Ishikawa (cell line): ENCODE measurements around the gene PKNOX2.

Experiments
- CEBPB ChIP-seq: IDR thresholded peaks from 2 replicates; pipeline ENCODE4 v1.6.1; 2012
- CREB1 ChIP-seq: IDR thresholded peaks from 2 replicates; pipeline ENCODE4 v1.6.1; 2012; ENCODE audit warnings: low read depth
- EGR1 ChIP-seq: IDR thresholded peaks from 2 replicates; pipeline ENCODE4 v1.6.1; 2012
- EP300 ChIP-seq: IDR thresholded peaks from 2 replicates; pipeline ENCODE4 v1.6.1; 2012; ENCODE audit warnings: borderline replicate concordance
- FOXM1 ChIP-seq: IDR thresholded peaks from 2 replicates; pipeline ENCODE4 v1.6.1; 2012; ENCODE audit warnings: low read depth, borderline replicate concordance
- RAD21 ChIP-seq: IDR thresholded peaks from 2 replicates; pipeline ENCODE4 v1.6.1; 2012; ENCODE audit warnings: low read depth
- TAF1 ChIP-seq: IDR thresholded peaks from 2 replicates; pipeline ENCODE4 v1.6.1; 2012; ENCODE audit warnings: low read depth, mild to moderate bottlenecking
- TCF12 ChIP-seq: IDR thresholded peaks from 2 replicates; pipeline ENCODE4 v1.6.1; 2012; ENCODE audit warnings: low read depth
- TEAD4 ChIP-seq: IDR thresholded peaks from 2 replicates; pipeline ENCODE4 v1.6.1; 2012
- TF ChIP-seq, protein P1 (sequence below): IDR thresholded peaks from 2 replicates; pipeline ENCODE4 v1.6.1; 2012; ENCODE audit warnings: low read depth, mild to moderate bottlenecking
- TF ChIP-seq, protein P2 (sequence below): IDR thresholded peaks from 2 replicates; pipeline ENCODE4 v1.6.1; 2012

DNA sequence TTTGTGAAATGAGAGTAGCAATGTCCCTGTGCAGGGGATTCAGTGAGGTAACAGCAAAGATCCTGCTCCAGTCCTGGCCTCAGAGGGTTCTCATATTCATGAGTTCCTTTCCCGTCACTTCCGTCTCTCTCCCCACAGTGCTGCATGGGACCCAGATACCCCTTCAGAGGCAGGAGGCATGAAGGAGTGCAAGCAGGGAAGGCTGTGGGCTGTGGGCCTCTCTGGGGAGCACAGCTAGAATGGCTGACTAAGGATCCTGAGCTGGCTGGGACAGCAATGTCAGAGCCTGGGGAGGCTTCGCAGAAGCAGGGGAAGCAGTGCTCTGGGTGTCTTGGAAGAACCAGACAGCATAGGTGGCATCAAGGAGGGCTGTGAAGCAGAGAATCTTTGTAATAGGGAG, 13.0 kb downstream of the PKNOX2 start:
- TF ChIP-seq TEAD4 (no peak), EP300 (no peak), FOXM1 (no peak), TAF1 (no peak), EGR1 (no peak), CREB1 (no peak), RAD21 (no peak), TCF12 (no peak), CEBPB (no peak)
- TF ChIP-seq, protein P1, sequence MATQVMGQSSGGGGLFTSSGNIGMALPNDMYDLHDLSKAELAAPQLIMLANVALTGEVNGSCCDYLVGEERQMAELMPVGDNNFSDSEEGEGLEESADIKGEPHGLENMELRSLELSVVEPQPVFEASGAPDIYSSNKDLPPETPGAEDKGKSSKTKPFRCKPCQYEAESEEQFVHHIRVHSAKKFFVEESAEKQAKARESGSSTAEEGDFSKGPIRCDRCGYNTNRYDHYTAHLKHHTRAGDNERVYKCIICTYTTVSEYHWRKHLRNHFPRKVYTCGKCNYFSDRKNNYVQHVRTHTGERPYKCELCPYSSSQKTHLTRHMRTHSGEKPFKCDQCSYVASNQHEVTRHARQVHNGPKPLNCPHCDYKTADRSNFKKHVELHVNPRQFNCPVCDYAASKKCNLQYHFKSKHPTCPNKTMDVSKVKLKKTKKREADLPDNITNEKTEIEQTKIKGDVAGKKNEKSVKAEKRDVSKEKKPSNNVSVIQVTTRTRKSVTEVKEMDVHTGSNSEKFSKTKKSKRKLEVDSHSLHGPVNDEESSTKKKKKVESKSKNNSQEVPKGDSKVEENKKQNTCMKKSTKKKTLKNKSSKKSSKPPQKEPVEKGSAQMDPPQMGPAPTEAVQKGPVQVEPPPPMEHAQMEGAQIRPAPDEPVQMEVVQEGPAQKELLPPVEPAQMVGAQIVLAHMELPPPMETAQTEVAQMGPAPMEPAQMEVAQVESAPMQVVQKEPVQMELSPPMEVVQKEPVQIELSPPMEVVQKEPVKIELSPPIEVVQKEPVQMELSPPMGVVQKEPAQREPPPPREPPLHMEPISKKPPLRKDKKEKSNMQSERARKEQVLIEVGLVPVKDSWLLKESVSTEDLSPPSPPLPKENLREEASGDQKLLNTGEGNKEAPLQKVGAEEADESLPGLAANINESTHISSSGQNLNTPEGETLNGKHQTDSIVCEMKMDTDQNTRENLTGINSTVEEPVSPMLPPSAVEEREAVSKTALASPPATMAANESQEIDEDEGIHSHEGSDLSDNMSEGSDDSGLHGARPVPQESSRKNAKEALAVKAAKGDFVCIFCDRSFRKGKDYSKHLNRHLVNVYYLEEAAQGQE, result no peak
- TF ChIP-seq, protein P2, sequence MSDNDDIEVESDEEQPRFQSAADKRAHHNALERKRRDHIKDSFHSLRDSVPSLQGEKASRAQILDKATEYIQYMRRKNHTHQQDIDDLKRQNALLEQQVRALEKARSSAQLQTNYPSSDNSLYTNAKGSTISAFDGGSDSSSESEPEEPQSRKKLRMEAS, result no peak
